HEK293 (cell line): Measurements from ENCODE around the gene MRPS22.

Source experiments
- CTCF ChIP-seq: fragments of 450-650 bp; formaldehyde crosslinking; IDR thresholded peaks from 2 replicates; pipeline ENCODE4 v1.5.1; 2016; ENCODE audit warnings: missing biosample characterization, missing genetic modification characterization
- EGR2 ChIP-seq: fragments of 450-650 bp; formaldehyde crosslinking; IDR thresholded peaks from 2 replicates; pipeline ENCODE4 v1.5.1; 2016; ENCODE audit warnings: low read depth, missing biosample characterization, missing genetic modification characterization
- GLI4 ChIP-seq: fragments of 450-650 bp; formaldehyde crosslinking; IDR thresholded peaks from 2 replicates; pipeline ENCODE4 v1.5.1; 2016; ENCODE audit warnings: missing biosample characterization, missing genetic modification characterization
- KLF7 ChIP-seq: fragments of 450-650 bp; formaldehyde crosslinking; IDR thresholded peaks from 2 replicates; pipeline ENCODE4 v1.5.1; 2016; ENCODE audit warnings: missing biosample characterization, missing genetic modification characterization, borderline replicate concordance
- MYNN ChIP-seq: fragments of 450-650 bp; formaldehyde crosslinking; IDR thresholded peaks from 2 replicates; pipeline ENCODE4 v1.5.1; 2016; ENCODE audit warnings: missing biosample characterization, missing genetic modification characterization, borderline replicate concordance
- REPIN1 ChIP-seq: fragments of 450-650 bp; formaldehyde crosslinking; IDR thresholded peaks from 2 replicates; pipeline ENCODE4 v1.5.1; 2017; ENCODE audit warnings: missing biosample characterization, missing genetic modification characterization, low read depth
- SALL2 ChIP-seq: fragments of 450-650 bp; formaldehyde crosslinking; IDR thresholded peaks from 2 replicates; pipeline ENCODE4 v1.5.0; 2017; ENCODE audit warnings: missing biosample characterization, mild to moderate bottlenecking, missing genetic modification characterization, borderline replicate concordance
- SCRT2 ChIP-seq: fragments of 450-650 bp; formaldehyde crosslinking; IDR thresholded peaks from 2 replicates; pipeline ENCODE4 v1.5.1; 2016; ENCODE audit warnings: missing biosample characterization, missing genetic modification characterization
- SETDB1 ChIP-seq: IDR thresholded peaks from one replicate; pipeline ENCODE4 v1.6.1; 2017; ENCODE audit warnings: mild to moderate bottlenecking, low read length, moderate library complexity, mixed read lengths; ENCODE audit not compliant: insufficient read length
- ZBTB20 ChIP-seq: fragments of 450-650 bp; formaldehyde crosslinking; IDR thresholded peaks from 2 replicates; pipeline ENCODE4 v1.5.1; 2016; ENCODE audit warnings: missing biosample characterization, missing genetic modification characterization
- ZFP69B ChIP-seq: fragments of 450-650 bp; formaldehyde crosslinking; IDR thresholded peaks from 2 replicates; pipeline ENCODE4 v1.5.1; 2016; ENCODE audit warnings: missing biosample characterization, missing genetic modification characterization
- ZNF16 ChIP-seq: fragments of 450-650 bp; formaldehyde crosslinking; IDR thresholded peaks from 2 replicates; pipeline ENCODE4 v1.5.1; 2016; ENCODE audit warnings: low read depth, missing biosample characterization, missing genetic modification characterization
- ZNF311 ChIP-seq: fragments of 450-650 bp; formaldehyde crosslinking; IDR thresholded peaks from 2 replicates; pipeline ENCODE4 v1.5.1; 2017; ENCODE audit warnings: missing biosample characterization, missing genetic modification characterization, borderline replicate concordance
- ZNF37A ChIP-seq: fragments of 450-650 bp; IDR thresholded peaks from 2 replicates; pipeline ENCODE4 v1.5.1; 2018; ENCODE audit warnings: missing biosample characterization, missing genetic modification characterization
- ZNF394 ChIP-seq: fragments of 450-650 bp; formaldehyde crosslinking; IDR thresholded peaks from 2 replicates; pipeline ENCODE4 v1.5.1; 2016; ENCODE audit warnings: missing biosample characterization, missing genetic modification characterization, mild to moderate bottlenecking, moderate library complexity, borderline replicate concordance
- ZNF416 ChIP-seq: fragments of 450-650 bp; formaldehyde crosslinking; IDR thresholded peaks from 2 replicates; pipeline ENCODE4 v1.5.1; 2016; ENCODE audit warnings: missing biosample characterization, missing genetic modification characterization
- ZNF571 ChIP-seq: fragments of 450-650 bp; formaldehyde crosslinking; IDR thresholded peaks from 2 replicates; pipeline ENCODE4 v1.5.0; 2017; ENCODE audit warnings: missing biosample characterization, missing genetic modification characterization
- ZNF624 ChIP-seq: fragments of 450-650 bp; formaldehyde crosslinking; IDR thresholded peaks from 2 replicates; pipeline ENCODE4 v1.5.1; 2017; ENCODE audit warnings: missing biosample characterization, missing genetic modification characterization
- ZNF645 ChIP-seq: fragments of 450-650 bp; formaldehyde crosslinking; IDR thresholded peaks from 2 replicates; pipeline ENCODE4; 2016; ENCODE audit warnings: missing biosample characterization, missing genetic modification characterization
- TF ChIP-seq, protein P1 (sequence below): fragments of 450-650 bp; IDR thresholded peaks from 2 replicates; pipeline ENCODE4 v1.5.1; 2018; ENCODE audit warnings: missing biosample characterization, mild to moderate bottlenecking, missing genetic modification characterization
- TF ChIP-seq, protein P2 (sequence below): fragments of 450-650 bp; formaldehyde crosslinking; IDR thresholded peaks from 2 replicates; pipeline ENCODE4 v1.5.1; 2017; ENCODE audit warnings: missing biosample characterization, mild to moderate bottlenecking, missing genetic modification characterization, moderate library complexity
- TF ChIP-seq, protein P3 (sequence below): fragments of 450-650 bp; formaldehyde crosslinking; IDR thresholded peaks from 2 replicates; pipeline ENCODE4 v1.5.0; 2017; ENCODE audit warnings: missing biosample characterization, missing genetic modification characterization, borderline replicate concordance
- TF ChIP-seq, protein P4 (sequence below): fragments of 450-650 bp; formaldehyde crosslinking; conservative IDR thresholded peaks from 2 replicates; pipeline ENCODE4 v1.5.1; 2016; ENCODE audit warnings: low read depth, missing biosample characterization, missing genetic modification characterization

Gene MRPS22

GRCh38 chr3:139343895-139344856 lies at the start of gene MRPS22 (continued):
- TF ChIP-seq ZBTB20 (tag by site-specific recombination), result no peak
- TF ChIP-seq, protein P1, sequence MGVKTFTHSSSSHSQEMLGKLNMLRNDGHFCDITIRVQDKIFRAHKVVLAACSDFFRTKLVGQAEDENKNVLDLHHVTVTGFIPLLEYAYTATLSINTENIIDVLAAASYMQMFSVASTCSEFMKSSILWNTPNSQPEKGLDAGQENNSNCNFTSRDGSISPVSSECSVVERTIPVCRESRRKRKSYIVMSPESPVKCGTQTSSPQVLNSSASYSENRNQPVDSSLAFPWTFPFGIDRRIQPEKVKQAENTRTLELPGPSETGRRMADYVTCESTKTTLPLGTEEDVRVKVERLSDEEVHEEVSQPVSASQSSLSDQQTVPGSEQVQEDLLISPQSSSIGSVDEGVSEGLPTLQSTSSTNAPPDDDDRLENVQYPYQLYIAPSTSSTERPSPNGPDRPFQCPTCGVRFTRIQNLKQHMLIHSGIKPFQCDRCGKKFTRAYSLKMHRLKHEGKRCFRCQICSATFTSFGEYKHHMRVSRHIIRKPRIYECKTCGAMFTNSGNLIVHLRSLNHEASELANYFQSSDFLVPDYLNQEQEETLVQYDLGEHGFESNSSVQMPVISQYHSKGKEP, result no peak
- TF ChIP-seq MYNN (tag by site-specific recombination), result no peak
- no peak for TF ChIP-seq ZNF16
- TF ChIP-seq KLF7, result no peak; the same call in 1 of the 2 replicates
- TF ChIP-seq, protein P2, sequence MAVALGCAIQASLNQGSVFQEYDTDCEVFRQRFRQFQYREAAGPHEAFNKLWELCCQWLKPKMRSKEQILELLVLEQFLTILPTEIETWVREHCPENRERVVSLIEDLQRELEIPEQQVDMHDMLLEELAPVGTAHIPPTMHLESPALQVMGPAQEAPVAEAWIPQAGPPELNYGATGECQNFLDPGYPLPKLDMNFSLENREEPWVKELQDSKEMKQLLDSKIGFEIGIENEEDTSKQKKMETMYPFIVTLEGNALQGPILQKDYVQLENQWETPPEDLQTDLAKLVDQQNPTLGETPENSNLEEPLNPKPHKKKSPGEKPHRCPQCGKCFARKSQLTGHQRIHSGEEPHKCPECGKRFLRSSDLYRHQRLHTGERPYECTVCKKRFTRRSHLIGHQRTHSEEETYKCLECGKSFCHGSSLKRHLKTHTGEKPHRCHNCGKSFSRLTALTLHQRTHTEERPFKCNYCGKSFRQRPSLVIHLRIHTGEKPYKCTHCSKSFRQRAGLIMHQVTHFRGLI (tag by site-specific recombination), result no peak
- no peak for TF ChIP-seq SETDB1
- TF ChIP-seq SCRT2, result 0 out of 2 replicates have a peak, but pooled peaks have one; percentile 44
- TF ChIP-seq ZNF311 (tag by site-specific recombination), result no peak
- no peak for TF ChIP-seq ZNF624 (tag by site-specific recombination)
- TF ChIP-seq ZNF645, result no peak
- TF ChIP-seq GLI4 (tag by site-specific recombination), result no peak
- no peak for TF ChIP-seq REPIN1 (tag by site-specific recombination)
- TF ChIP-seq, protein P3, sequence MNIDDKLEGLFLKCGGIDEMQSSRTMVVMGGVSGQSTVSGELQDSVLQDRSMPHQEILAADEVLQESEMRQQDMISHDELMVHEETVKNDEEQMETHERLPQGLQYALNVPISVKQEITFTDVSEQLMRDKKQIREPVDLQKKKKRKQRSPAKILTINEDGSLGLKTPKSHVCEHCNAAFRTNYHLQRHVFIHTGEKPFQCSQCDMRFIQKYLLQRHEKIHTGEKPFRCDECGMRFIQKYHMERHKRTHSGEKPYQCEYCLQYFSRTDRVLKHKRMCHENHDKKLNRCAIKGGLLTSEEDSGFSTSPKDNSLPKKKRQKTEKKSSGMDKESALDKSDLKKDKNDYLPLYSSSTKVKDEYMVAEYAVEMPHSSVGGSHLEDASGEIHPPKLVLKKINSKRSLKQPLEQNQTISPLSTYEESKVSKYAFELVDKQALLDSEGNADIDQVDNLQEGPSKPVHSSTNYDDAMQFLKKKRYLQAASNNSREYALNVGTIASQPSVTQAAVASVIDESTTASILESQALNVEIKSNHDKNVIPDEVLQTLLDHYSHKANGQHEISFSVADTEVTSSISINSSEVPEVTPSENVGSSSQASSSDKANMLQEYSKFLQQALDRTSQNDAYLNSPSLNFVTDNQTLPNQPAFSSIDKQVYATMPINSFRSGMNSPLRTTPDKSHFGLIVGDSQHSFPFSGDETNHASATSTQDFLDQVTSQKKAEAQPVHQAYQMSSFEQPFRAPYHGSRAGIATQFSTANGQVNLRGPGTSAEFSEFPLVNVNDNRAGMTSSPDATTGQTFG (tag by site-specific recombination), result no peak
- no peak for TF ChIP-seq SALL2 (tag by site-specific recombination)
- TF ChIP-seq ZNF416 (tag by site-specific recombination), result no peak
- TF ChIP-seq, protein P4, sequence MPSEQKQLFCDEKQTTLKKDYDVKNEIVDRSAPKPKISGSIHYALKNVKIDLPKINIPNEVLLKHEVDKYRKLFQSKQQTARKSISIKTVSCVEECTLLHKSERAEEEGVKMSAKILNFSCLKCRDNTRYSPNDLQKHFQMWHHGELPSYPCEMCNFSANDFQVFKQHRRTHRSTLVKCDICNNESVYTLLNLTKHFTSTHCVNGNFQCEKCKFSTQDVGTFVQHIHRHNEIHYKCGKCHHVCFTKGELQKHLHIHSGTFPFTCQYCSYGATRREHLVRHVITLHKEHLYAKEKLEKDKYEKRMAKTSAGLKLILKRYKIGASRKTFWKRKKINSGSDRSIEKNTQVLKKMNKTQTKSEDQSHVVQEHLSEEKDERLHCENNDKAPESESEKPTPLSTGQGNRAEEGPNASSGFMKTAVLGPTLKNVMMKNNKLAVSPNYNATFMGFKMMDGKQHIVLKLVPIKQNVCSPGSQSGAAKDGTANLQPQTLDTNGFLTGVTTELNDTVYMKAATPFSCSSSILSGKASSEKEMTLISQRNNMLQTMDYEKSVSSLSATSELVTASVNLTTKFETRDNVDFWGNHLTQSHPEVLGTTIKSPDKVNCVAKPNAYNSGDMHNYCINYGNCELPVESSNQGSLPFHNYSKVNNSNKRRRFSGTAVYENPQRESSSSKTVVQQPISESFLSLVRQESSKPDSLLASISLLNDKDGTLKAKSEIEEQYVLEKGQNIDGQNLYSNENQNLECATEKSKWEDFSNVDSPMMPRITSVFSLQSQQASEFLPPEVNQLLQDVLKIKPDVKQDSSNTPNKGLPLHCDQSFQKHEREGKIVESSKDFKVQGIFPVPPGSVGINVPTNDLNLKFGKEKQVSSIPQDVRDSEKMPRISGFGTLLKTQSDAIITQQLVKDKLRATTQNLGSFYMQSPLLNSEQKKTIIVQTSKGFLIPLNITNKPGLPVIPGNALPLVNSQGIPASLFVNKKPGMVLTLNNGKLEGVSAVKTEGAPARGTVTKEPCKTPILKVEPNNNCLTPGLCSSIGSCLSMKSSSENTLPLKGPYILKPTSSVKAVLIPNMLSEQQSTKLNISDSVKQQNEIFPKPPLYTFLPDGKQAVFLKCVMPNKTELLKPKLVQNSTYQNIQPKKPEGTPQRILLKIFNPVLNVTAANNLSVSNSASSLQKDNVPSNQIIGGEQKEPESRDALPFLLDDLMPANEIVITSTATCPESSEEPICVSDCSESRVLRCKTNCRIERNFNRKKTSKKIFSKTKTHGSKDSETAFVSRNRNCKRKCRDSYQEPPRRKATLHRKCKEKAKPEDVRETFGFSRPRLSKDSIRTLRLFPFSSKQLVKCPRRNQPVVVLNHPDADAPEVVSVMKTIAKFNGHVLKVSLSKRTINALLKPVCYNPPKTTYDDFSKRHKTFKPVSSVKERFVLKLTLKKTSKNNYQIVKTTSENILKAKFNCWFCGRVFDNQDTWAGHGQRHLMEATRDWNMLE, result peak; percentile 98
- no peak for TF ChIP-seq ZNF571
- TF ChIP-seq EGR2 (tag by site-specific recombination), result no peak
- TF ChIP-seq ZNF37A, result no peak
- no peak for TF ChIP-seq ZNF394
- TF ChIP-seq CTCF (tag by site-specific recombination), result no peak
- no peak for TF ChIP-seq ZFP69B (tag by site-specific recombination)
